Forelimb muscle (tissue), 1 donor: ENCODE data around the gene TRIM59. TPM values are rescaled to one million over a fixed set of nuclear protein-coding genes. Genes with fewer than 3 reads are reported as not detected.

ENCODE experiments used
- DNase-seq: peaks from one replicate; pipeline ENCODE4 v3.0.0-alpha.2; 2013; ENCODE audit warnings: low read depth
- polyA plus RNA-seq: library from polyadenylated mRNA; unstranded; fragments of 120-200 nt; gene quantifications from one replicate; pipeline ENCODE4 v1.2.1, GENCODE V29; 2013; ENCODE audit not compliant: insufficient read length

Gene TRIM59
- polyA plus RNA-seq, 1 donor, result 6.5 TPM

- no peak for DNase-seq
Measured at GRCh38 chr3:160403028-160403545, 46.5 kb downstream of the TRIM59 start.

GRCh38 chr3:160402221-160403027 is 47.2 kb downstream of the TRIM59 start:
- DNase-seq, result no peak

GRCh38 chr3:160401291-160402095 is 48.1 kb downstream of the TRIM59 start:
- DNase-seq, result no peak

- no peak for DNase-seq
Measured at GRCh38 chr3:160400702-160401150, 48.9 kb downstream of the TRIM59 start.

- DNase-seq, result no peak
Measured at GRCh38 chr3:160400030-160400701, 49.4 kb downstream of the TRIM59 start.

- DNase-seq, result peak; percentile 92
Measured at GRCh38 chr3:160399125-160400029, 50.2 kb downstream of the TRIM59 start, which contains the start of the genes IFT80 and SMC4. TSS of gene IFT80 (minus strand) at chr3:160399225. CDS start at chr3:160384600, 14,625 bp downstream. TSS of gene SMC4 (plus strand) at chr3:160399650. CDS start at chr3:160400827, 1,177 bp downstream.

- no peak for DNase-seq
Measured at GRCh38 chr3:160398820-160399124, 50.8 kb downstream of the TRIM59 start.

- no peak for DNase-seq
Measured at GRCh38 chr3:160395297-160395696, 54.3 kb downstream of the TRIM59 start.

GRCh38 chr3:160394009-160394392 is 55.6 kb downstream of the TRIM59 start:
- DNase-seq, result no peak

GRCh38 chr3:160393346-160394008 is 56.1 kb downstream of the TRIM59 start:
- DNase-seq, result no peak

- DNase-seq, result no peak
Measured at GRCh38 chr3:160392798-160393197, 56.8 kb downstream of the TRIM59 start.

GRCh38 chr3:160390565-160391138 is 58.9 kb downstream of the TRIM59 start:
- no peak for DNase-seq

Other genes with a start within 250 kb of the TRIM59 start
- gene C3orf80, start 224.4 kb downstream of the TRIM59 start, polyA plus RNA-seq, result 0.16 TPM
- gene IFT80, start 50.6 kb downstream of the TRIM59 start, polyA plus RNA-seq, result 26.4 TPM
- gene SMC4, start 50.1 kb downstream of the TRIM59 start, polyA plus RNA-seq, result 54.3 TPM
- gene KPNA4, start 115.8 kb upstream of the TRIM59 start, polyA plus RNA-seq, result 63.3 TPM
- gene ARL14, start 227.4 kb upstream of the TRIM59 start, polyA plus RNA-seq, result not detected